ENCODE results near the gene TMEM232. TPM values are rescaled to one million over a fixed set of nuclear protein-coding genes. Genes with fewer than 3 reads are reported as not detected.

TMEM232 gene

DNA sequence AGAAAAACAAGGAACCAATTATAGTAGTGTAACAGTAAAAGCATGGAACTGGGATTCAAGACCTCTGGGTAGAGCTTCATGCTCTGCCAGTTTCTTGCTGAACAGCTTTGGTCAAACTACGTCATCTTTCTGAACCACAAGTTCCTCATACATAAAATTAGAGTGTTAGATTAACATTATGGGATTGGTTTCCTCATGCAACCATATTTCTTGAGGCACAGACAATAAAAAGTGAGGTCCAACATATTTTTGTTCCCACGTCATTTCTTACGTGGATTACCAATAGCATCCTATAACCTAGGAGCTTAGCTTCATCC is 354.8 kb downstream of the TMEM232 start:
- peak; percentile 1 to 32 for DNase-seq (ENCODE audit: low read depth in 1 of 2, low spot score in 1 of 2)
- no peak for TF ChIP-seq REST (IDR thresholded peaks at IDR 0.05; ENCODE audit: insufficient replicate concordance, low read depth)
- TF ChIP-seq GABPA (IDR thresholded peaks at IDR 0.05; ENCODE audit: low read depth), result no peak
- TF ChIP-seq, protein P1, sequence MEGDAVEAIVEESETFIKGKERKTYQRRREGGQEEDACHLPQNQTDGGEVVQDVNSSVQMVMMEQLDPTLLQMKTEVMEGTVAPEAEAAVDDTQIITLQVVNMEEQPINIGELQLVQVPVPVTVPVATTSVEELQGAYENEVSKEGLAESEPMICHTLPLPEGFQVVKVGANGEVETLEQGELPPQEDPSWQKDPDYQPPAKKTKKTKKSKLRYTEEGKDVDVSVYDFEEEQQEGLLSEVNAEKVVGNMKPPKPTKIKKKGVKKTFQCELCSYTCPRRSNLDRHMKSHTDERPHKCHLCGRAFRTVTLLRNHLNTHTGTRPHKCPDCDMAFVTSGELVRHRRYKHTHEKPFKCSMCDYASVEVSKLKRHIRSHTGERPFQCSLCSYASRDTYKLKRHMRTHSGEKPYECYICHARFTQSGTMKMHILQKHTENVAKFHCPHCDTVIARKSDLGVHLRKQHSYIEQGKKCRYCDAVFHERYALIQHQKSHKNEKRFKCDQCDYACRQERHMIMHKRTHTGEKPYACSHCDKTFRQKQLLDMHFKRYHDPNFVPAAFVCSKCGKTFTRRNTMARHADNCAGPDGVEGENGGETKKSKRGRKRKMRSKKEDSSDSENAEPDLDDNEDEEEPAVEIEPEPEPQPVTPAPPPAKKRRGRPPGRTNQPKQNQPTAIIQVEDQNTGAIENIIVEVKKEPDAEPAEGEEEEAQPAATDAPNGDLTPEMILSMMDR (IDR thresholded peaks at IDR 0.05; ENCODE audit: insufficient read depth, low read length), result no peak
- TF ChIP-seq SPI1 (IDR thresholded peaks at IDR 0.05; ENCODE audit: borderline replicate concordance, low read depth), result no peak
- TF ChIP-seq POLR2AphosphoS5 (IDR thresholded peaks at IDR 0.05; ENCODE audit: low read depth), result no peak
- Histone ChIP-seq H3K27me3 (ENCODE audit: insufficient read depth, poor library complexity, severe bottlenecking) (no peaks in the 10 kb centered on the region), H3K27ac (replicated peaks) (no peak overlapping the region), H3K4me3 (replicated peaks; ENCODE audit: insufficient read depth, low read length) (no peak overlapping the region)

GRCh38 chr5:110371011-110371724 is 355.3 kb downstream of the TMEM232 start:
- no peak overlapping the region for H3K4me3 ChIP-seq (replicated peaks; ENCODE audit: insufficient read depth, low read length)

More at GRCh38 chr5:110371011-110371724, 355.3 kb downstream of the TMEM232 start:
- Histone ChIP-seq H3K27ac (replicated peaks) (no peak overlapping the region), H3K27me3 (ENCODE audit: insufficient read depth, poor library complexity, severe bottlenecking) (no peaks in the 10 kb centered on the region)
- no peak for DNase-seq (ENCODE audit: low read depth in 1 of 2, low spot score in 1 of 2)
- TF ChIP-seq, protein P1 (IDR thresholded peaks at IDR 0.05; ENCODE audit: insufficient read depth, low read length), result no peak
- no peak for TF ChIP-seq SPI1 (IDR thresholded peaks at IDR 0.05; ENCODE audit: borderline replicate concordance, low read depth)
- TF ChIP-seq REST (IDR thresholded peaks at IDR 0.05; ENCODE audit: insufficient replicate concordance, low read depth), result no peak
- no peak for TF ChIP-seq POLR2AphosphoS5 (IDR thresholded peaks at IDR 0.05; ENCODE audit: low read depth)
- TF ChIP-seq GABPA (IDR thresholded peaks at IDR 0.05; ENCODE audit: low read depth), result no peak

Small RNA genes within 50 kb of the gene (microRNA-seq; reads per million reads assigned to microRNA genes)
- not detected for gene MIR548F3

Measured in HL-60 (cell line).